OCI-LY7 (cell line): ENCODE measurements around the gene PCDHB15. TPM values are rescaled to one million over a fixed set of nuclear protein-coding genes. Genes with fewer than 3 reads are reported as not detected.
"Not testable (repeated sequence)": the region's sequence is repeated elsewhere in the genome, so short reads cannot be mapped to it uniquely, and the experiment has no call there.

Source experiments
- BruUV-seq: library from RNA; stranded (reverse); fragments of 400-500 nt; replicated peaks from 2 replicates; lab custom pipeline; 2021; lab: Mats Ljungman, UMichigan
- CTCF ChIA-PET: fragments of 300-600 bp; sonication (Branson Sonifier 250); formaldehyde crosslinking; loops from one replicate; lab custom pipeline; 2022; ENCODE audit warnings: antibody characterized with exemption; ENCODE audit not compliant: unreplicated experiment; lab: Charles Lee
- POLR2A ChIA-PET: fragments of 300-600 bp; sonication (Branson Sonifier 250); formaldehyde crosslinking; loops from one replicate; lab custom pipeline; 2022; ENCODE audit warnings: antibody characterized with exemption; lab: Charles Lee
- DNase-seq: peaks from one replicate; pipeline ENCODE4 v3.0.0-alpha.2; 2015; ENCODE audit warnings: low spot score
- H2AFZ ChIP-seq: fragments of 200-600 bp; sonication (generic), shearing (Covaris generic); 2 replicates; pipeline ENCODE4 v1.6.1; 2014; ENCODE audit warnings: mild to moderate bottlenecking, antibody characterized with exemption, low read length, moderate library complexity
- H3K27ac ChIP-seq: fragments of 200-600 bp; sonication (generic); 2 replicates; pipeline ENCODE4 v1.5.1; 2014; ENCODE audit warnings: mixed run types, low read depth, mild to moderate bottlenecking, moderate library complexity, low read length, inconsistent platforms; ENCODE audit not compliant: poor library complexity, severe bottlenecking
- H3K36me3 ChIP-seq: fragments of 200-600 bp; sonication (generic); 2 replicates; pipeline ENCODE4 v1.6.1; 2014; ENCODE audit warnings: mild to moderate bottlenecking, antibody characterized with exemption, low read length, moderate library complexity, mixed read lengths; ENCODE audit not compliant: insufficient read depth
- H3K4me1 ChIP-seq: fragments of 200-600 bp; sonication (generic); 2 replicates; pipeline ENCODE4 v1.5.1; 2014; ENCODE audit warnings: mild to moderate bottlenecking, low read length; ENCODE audit not compliant: insufficient read depth, poor library complexity, severe bottlenecking
- H3K4me2 ChIP-seq: fragments of 200-600 bp; sonication (generic); 2 replicates; pipeline ENCODE4 v1.6.1; 2014; ENCODE audit warnings: mild to moderate bottlenecking, low read length
- H3K4me3 ChIP-seq: fragments of 200-600 bp; sonication (generic); 2 replicates; pipeline ENCODE4 v1.5.1; 2014; ENCODE audit warnings: mild to moderate bottlenecking, low read depth, low read length; ENCODE audit not compliant: poor library complexity, severe bottlenecking
- H3K79me2 ChIP-seq: fragments of 200-600 bp; sonication (generic); 2 replicates; pipeline ENCODE4 v1.6.1; 2016; ENCODE audit warnings: low read depth, mild to moderate bottlenecking, low read length, moderate library complexity, mixed read lengths; ENCODE audit not compliant: insufficient read depth
- H3K9me2 ChIP-seq: fragments of 200-600 bp; sonication (generic); 2 replicates; pipeline ENCODE4 v1.6.1; 2016; ENCODE audit warnings: mild to moderate bottlenecking, low read length, mixed read lengths; ENCODE audit not compliant: insufficient read depth
- H3K9me3 ChIP-seq: fragments of 200-600 bp; sonication (generic); 2 replicates; pipeline ENCODE4 v1.6.1; 2014; ENCODE audit warnings: mild to moderate bottlenecking, mixed run types, low read length, mixed read lengths
- H4K20me1 ChIP-seq: fragments of 200-600 bp; sonication (generic); 2 replicates; pipeline ENCODE4 v1.6.1; 2014; ENCODE audit warnings: mild to moderate bottlenecking, antibody characterized with exemption, low read length, moderate library complexity, mixed read lengths; ENCODE audit not compliant: insufficient read depth
- CTCF ChIP-seq: fragments of 200-600 bp; sonication (generic); conservative IDR thresholded peaks from 2 replicates; pipeline ENCODE4 v1.5.1; 2014; ENCODE audit warnings: mild to moderate bottlenecking, antibody characterized with exemption, low read length, moderate library complexity, mixed read lengths
- EZH2phosphoT487 ChIP-seq: fragments of 200-600 bp; sonication (generic); IDR thresholded peaks from 2 replicates; pipeline ENCODE4 v1.6.1; 2018; ENCODE audit warnings: low read depth, borderline replicate concordance, mild to moderate bottlenecking, mixed run types, antibody characterized with exemption, low read length, moderate library complexity, mixed read lengths
- intact Hi-C: fragments of 100-400 bp; cut with micrococcal nuclease; formaldehyde crosslinking; loops from one replicate; pipeline ENCODE4 v1.10.0; 2022; ENCODE audit not compliant: unreplicated experiment
- total RNA-seq, 2 experiments: library from RNA; depleted of rRNA in 1 of 2; stranded (reverse); fragments of >200 nt in 1 of 2; shearing (Covaris generic) in 1 of 2; gene quantifications; 2 replicates each; pipeline ENCODE4 v1.2.3, GENCODE V29; 2014 to 2022

The PCDHB15 gene
- total RNA-seq, 2 experiments from 2014 or later, result not detected

GRCh38 chr5:141234109-141234667 is 11.0 kb upstream of the PCDHB15 start:
- H2AFZ ChIP-seq, result no peak overlapping the region
- H3K9me2 ChIP-seq, result no peaks in the 10 kb centered on the region
- POLR2A ChIA-PET, result no interaction called here
- no peaks in the 10 kb centered on the region for H3K4me1 ChIP-seq
- TF ChIP-seq EZH2phosphoT487 (no peak), CTCF (no peak)
- no peaks in the 10 kb centered on the region for H3K79me2 ChIP-seq
- H4K20me1 ChIP-seq, result no peaks in the 10 kb centered on the region
- DNase-seq, result no peak
- BruUV-seq, result no TSS peak
- H3K9me3 ChIP-seq, result 0 out of 2 replicates have a peak, but pooled peaks cover 8% of the 10 kb centered on the region
- no peaks in the 10 kb centered on the region for H3K36me3 ChIP-seq
- intact Hi-C loops, result no loop called here
- no peak overlapping the region for H3K27ac ChIP-seq
- H3K4me2 ChIP-seq, result no peak overlapping the region
- CTCF ChIA-PET, result no interaction called here
- no peak overlapping the region for H3K4me3 ChIP-seq

GRCh38 chr5:141235922-141236321 is 9.3 kb upstream of the PCDHB15 start:
- H3K4me1 ChIP-seq, H3K27ac ChIP-seq, H4K20me1 ChIP-seq, DNase-seq, H3K4me3 ChIP-seq, BruUV-seq, H3K9me2 ChIP-seq, H3K4me2 ChIP-seq, CTCF ChIA-PET, H3K9me3 ChIP-seq, H3K36me3 ChIP-seq, intact Hi-C loops, H3K79me2 ChIP-seq, H2AFZ ChIP-seq, POLR2A ChIA-PET: not testable (repeated sequence)

- Histone ChIP-seq H3K9me2 (no peaks in the 10 kb centered on the region), H3K79me2 (no peaks in the 10 kb centered on the region), H3K9me3 (no peaks in the 10 kb centered on the region), H3K27ac (no peak overlapping the region), H4K20me1 (no peaks in the 10 kb centered on the region), H3K36me3 (no peaks in the 10 kb centered on the region), H3K4me1 (no peaks in the 10 kb centered on the region), H3K4me2 (no peak overlapping the region), H2AFZ (no peak overlapping the region), H3K4me3 (no peak overlapping the region)
- ChIA-PET CTCF (no interaction called here), POLR2A (no interaction called here)
- TF ChIP-seq EZH2phosphoT487 (no peak), CTCF (no peak)
- no peak for DNase-seq
- intact Hi-C loops, result no loop called here
- no TSS peak for BruUV-seq
Measured at GRCh38 chr5:141236516-141237313, 8.5 kb upstream of the PCDHB15 start.
